ENCODE data around the gene ADH1C. TPM values are rescaled to one million over a fixed set of nuclear protein-coding genes. Genes with fewer than 3 reads are reported as not detected.

Gene ADH1C
- total RNA-seq, 5 donors from 2014 or later (not counting 1 experiment from before 2014, with no cell fraction given) = 0.19 to 0.20 TPM; not detected in 3

GRCh38 chr4:99389606-99390005, 37.1 kb upstream of the ADH1C start:
- ChIA-PET POLR2A (no interaction called here), CTCF (no interaction called here)
- H3K9me3 Mint-ChIP-seq = peaks cover 0 to 4% (median 0%) of the 10 kb centered on the region in 3 donors
- Histone ChIP-seq H3K4me1 (ENCODE audit: control insufficient read depth in 1 of 2, extremely low read depth in 1 of 2, insufficient read depth in 2 of 2, low read length in 2 of 2) (no peaks in the 10 kb centered on the region), H3K36me3 (ENCODE audit: control insufficient read depth in 2 of 2, extremely low read depth in 1 of 2, insufficient read depth in 1 of 2, low read length in 1 of 2) (no peaks in the 10 kb centered on the region), H3K4me3 (ENCODE audit: control insufficient read depth in 1 of 2, extremely low read depth in 1 of 2, low read length in 1 of 2) (no peak overlapping the region), H3K9me3 (no peaks in the 10 kb centered on the region), H3K27me3 (replicated peaks in 1 of 2; ENCODE audit: control insufficient read depth in 2 of 2, extremely low read depth in 1 of 2, insufficient read depth in 2 of 2, low read length in 1 of 2) (no peaks in the 10 kb centered on the region), H3K27ac (ENCODE audit: low read length) (no peak overlapping the region)
- no peak overlapping the region for H3K4me3 Mint-ChIP-seq
- DNase-seq (no peak), ATAC-seq (replicated peaks in 1 of 4) (no peak)
- H3K27ac Mint-ChIP-seq = no peak overlapping the region
- H3K36me3 Mint-ChIP-seq = no peaks in the 10 kb centered on the region
- H3K27me3 Mint-ChIP-seq = peaks cover 4 to 22% of the 10 kb centered on the region in 2 donors
- H3K4me1 Mint-ChIP-seq = no peaks in the 10 kb centered on the region

- Mint-ChIP-seq H3K9me3 (no peaks in the 10 kb centered on the region), H3K4me1 (no peaks in the 10 kb centered on the region), H3K36me3 (no peaks in the 10 kb centered on the region), H3K27me3 (peaks cover 6 to 32% of the 10 kb centered on the region in 2 donors), H3K27ac (no peak overlapping the region), H3K4me3 (no peak overlapping the region)
- Histone ChIP-seq H3K9me3 (no peaks in the 10 kb centered on the region), H3K4me1 (ENCODE audit: control insufficient read depth in 1 of 2, extremely low read depth in 1 of 2, insufficient read depth in 2 of 2, low read length in 2 of 2) (no peaks in the 10 kb centered on the region), H3K27me3 (replicated peaks in 1 of 2; ENCODE audit: control insufficient read depth in 2 of 2, extremely low read depth in 1 of 2, insufficient read depth in 2 of 2, low read length in 1 of 2) (no peaks in the 10 kb centered on the region), H3K27ac (ENCODE audit: low read length) (no peak overlapping the region), H3K4me3 (ENCODE audit: control insufficient read depth in 1 of 2, extremely low read depth in 1 of 2, low read length in 1 of 2) (no peak overlapping the region), H3K36me3 (ENCODE audit: control insufficient read depth in 2 of 2, extremely low read depth in 1 of 2, insufficient read depth in 1 of 2, low read length in 1 of 2) (no peaks in the 10 kb centered on the region)
- ATAC-seq (replicated peaks in 1 of 4) (no peak), DNase-seq (no peak)
- 85% methylated on average over 2 of the region's 5 CpGs for WGBS (ENCODE audit: insufficient coverage)
- ChIA-PET CTCF (interaction anchor here in 1 of 2 donors (0.6 to 1.6 kb wide), 3 partner anchors 21 to 277 kb away, joined by 3 read pairs; no protein-coding TSS in a partner anchor), POLR2A (no interaction called here)
Measured at GRCh38 chr4:99383833-99384392, 31.4 kb upstream of the ADH1C start.

- DNase-seq (no peak), ATAC-seq (replicated peaks in 1 of 4) (no peak)
- no peaks in the 10 kb centered on the region for H3K9me3 ChIP-seq
- POLR2A ChIA-PET = no interaction called here
- no peaks in the 10 kb centered on the region for H3K36me3 ChIP-seq (ENCODE audit: control insufficient read depth in 2 of 2, extremely low read depth in 1 of 2, insufficient read depth in 1 of 2, low read length in 1 of 2)
- Mint-ChIP-seq H3K9me3 (no peaks in the 10 kb centered on the region), H3K36me3 (no peaks in the 10 kb centered on the region), H3K4me3 (no peak overlapping the region), H3K27ac (no peak overlapping the region), H3K27me3 (peaks cover 8 to 36% of the 10 kb centered on the region in 2 donors), H3K4me1 (no peaks in the 10 kb centered on the region)
- WGBS (ENCODE audit: insufficient coverage) = no CpG with 5 or more reads among the region's 3 CpGs
- CTCF ChIA-PET = no interaction called here
- H3K27ac ChIP-seq (ENCODE audit: low read length) = no peak overlapping the region
- H3K4me3 ChIP-seq (ENCODE audit: control insufficient read depth in 1 of 2, extremely low read depth in 1 of 2, low read length in 1 of 2) = no peak overlapping the region
- no peaks in the 10 kb centered on the region for H3K4me1 ChIP-seq (ENCODE audit: control insufficient read depth in 1 of 2, extremely low read depth in 1 of 2, insufficient read depth in 2 of 2, low read length in 2 of 2)
- H3K27me3 ChIP-seq (replicated peaks in 1 of 2; ENCODE audit: control insufficient read depth in 2 of 2, extremely low read depth in 1 of 2, insufficient read depth in 2 of 2, low read length in 1 of 2) = no peaks in the 10 kb centered on the region
Measured at GRCh38 chr4:99383399-99383798, 30.9 kb upstream of the ADH1C start.

GRCh38 chr4:99382745-99383360, 30.3 kb upstream of the ADH1C start:
- ATAC-seq (replicated peaks in 1 of 4) (no peak), DNase-seq (no peak)
- ChIA-PET POLR2A (no interaction called here), CTCF (no interaction called here)
- Mint-ChIP-seq H3K27ac (no peak overlapping the region), H3K4me3 (no peak overlapping the region), H3K27me3 (peaks cover 8 to 36% of the 10 kb centered on the region in 2 donors), H3K4me1 (no peaks in the 10 kb centered on the region), H3K36me3 (no peaks in the 10 kb centered on the region), H3K9me3 (no peaks in the 10 kb centered on the region)
- Histone ChIP-seq H3K9me3 (no peaks in the 10 kb centered on the region), H3K27me3 (replicated peaks in 1 of 2; ENCODE audit: control insufficient read depth in 2 of 2, extremely low read depth in 1 of 2, insufficient read depth in 2 of 2, low read length in 1 of 2) (no peaks in the 10 kb centered on the region), H3K36me3 (ENCODE audit: control insufficient read depth in 2 of 2, extremely low read depth in 1 of 2, insufficient read depth in 1 of 2, low read length in 1 of 2) (no peaks in the 10 kb centered on the region), H3K4me3 (ENCODE audit: control insufficient read depth in 1 of 2, extremely low read depth in 1 of 2, low read length in 1 of 2) (no peak overlapping the region), H3K4me1 (ENCODE audit: control insufficient read depth in 1 of 2, extremely low read depth in 1 of 2, insufficient read depth in 2 of 2, low read length in 2 of 2) (no peaks in the 10 kb centered on the region), H3K27ac (ENCODE audit: low read length) (no peak overlapping the region)
- WGBS (ENCODE audit: insufficient coverage) = no CpG with 5 or more reads among the region's 1 CpG

- Mint-ChIP-seq H3K27me3 (peaks cover 12 to 35% of the 10 kb centered on the region in 2 donors), H3K27ac (no peak overlapping the region), H3K9me3 (no peaks in the 10 kb centered on the region), H3K4me3 (no peak overlapping the region), H3K36me3 (no peaks in the 10 kb centered on the region), H3K4me1 (no peaks in the 10 kb centered on the region)
- Histone ChIP-seq H3K4me1 (ENCODE audit: control insufficient read depth in 1 of 2, extremely low read depth in 1 of 2, insufficient read depth in 2 of 2, low read length in 2 of 2) (no peaks in the 10 kb centered on the region), H3K9me3 (no peaks in the 10 kb centered on the region), H3K27ac (ENCODE audit: low read length) (no peak overlapping the region), H3K36me3 (ENCODE audit: control insufficient read depth in 2 of 2, extremely low read depth in 1 of 2, insufficient read depth in 1 of 2, low read length in 1 of 2) (no peaks in the 10 kb centered on the region), H3K27me3 (replicated peaks in 1 of 2; ENCODE audit: control insufficient read depth in 2 of 2, extremely low read depth in 1 of 2, insufficient read depth in 2 of 2, low read length in 1 of 2) (no peaks in the 10 kb centered on the region), H3K4me3 (ENCODE audit: control insufficient read depth in 1 of 2, extremely low read depth in 1 of 2, low read length in 1 of 2) (no peak overlapping the region)
- ChIA-PET POLR2A (no interaction called here), CTCF (no interaction called here)
- DNase-seq (no peak), ATAC-seq (replicated peaks in 1 of 4) (no peak)
- WGBS (ENCODE audit: insufficient coverage) = no CpG with 5 or more reads among the region's 1 CpG
Measured at GRCh38 chr4:99381588-99382175, 29.1 kb upstream of the ADH1C start.

GRCh38 chr4:99379571-99379970, 27.0 kb upstream of the ADH1C start:
- Mint-ChIP-seq H3K27ac (no peak overlapping the region), H3K36me3 (no peaks in the 10 kb centered on the region), H3K4me3 (no peak overlapping the region), H3K27me3 (peaks cover 15 to 32% of the 10 kb centered on the region in 2 donors), H3K9me3 (peaks cover 0 to 12% (median 5%) of the 10 kb centered on the region in 3 donors), H3K4me1 (no peaks in the 10 kb centered on the region)
- Histone ChIP-seq H3K9me3 (no peaks in the 10 kb centered on the region), H3K4me1 (ENCODE audit: control insufficient read depth in 1 of 2, extremely low read depth in 1 of 2, insufficient read depth in 2 of 2, low read length in 2 of 2) (no peaks in the 10 kb centered on the region), H3K4me3 (ENCODE audit: control insufficient read depth in 1 of 2, extremely low read depth in 1 of 2, low read length in 1 of 2) (no peak overlapping the region), H3K27me3 (replicated peaks in 1 of 2; ENCODE audit: control insufficient read depth in 2 of 2, extremely low read depth in 1 of 2, insufficient read depth in 2 of 2, low read length in 1 of 2) (no peaks in the 10 kb centered on the region), H3K27ac (ENCODE audit: low read length) (no peak overlapping the region), H3K36me3 (ENCODE audit: control insufficient read depth in 2 of 2, extremely low read depth in 1 of 2, insufficient read depth in 1 of 2, low read length in 1 of 2) (no peaks in the 10 kb centered on the region)
- ATAC-seq (replicated peaks in 1 of 4) (no peak), DNase-seq (no peak)
- POLR2A ChIA-PET = no interaction called here
- CTCF ChIA-PET = interaction anchor here in 1 of 2 donors (0.7 kb wide), 1 partner anchor 22 kb away, joined by 4 read pairs; no protein-coding TSS in a partner anchor
